CD14-positive monocyte (primary cell): ENCODE measurements around the gene ZDHHC14. TPM values are rescaled to one million over a fixed set of nuclear protein-coding genes. Genes with fewer than 3 reads are reported as not detected.

Experiments
- DNase-seq, 3 donors: peaks; one replicate each; pipeline ENCODE4 v3.0.0-alpha.2; 2011 to 2022
- H2AFZ ChIP-seq: 2 replicates; pipeline ENCODE4 v1.6.0; 2012; ENCODE audit warnings: mild to moderate bottlenecking, low read depth, low read length, inconsistent platforms; ENCODE audit not compliant: insufficient read depth, poor library complexity, severe bottlenecking
- H3K27ac ChIP-seq, 2 donors: 1 replicate in 1 of 2; 2 replicates in 1 of 2; pipeline ENCODE4 v1.5.1; 2012 to 2013; ENCODE audit warnings: low read length in 2 of 2, control low read depth in 1 of 2, inconsistent platforms in 1 of 2, low read depth in 1 of 2, mild to moderate bottlenecking in 1 of 2
- H3K27me3 ChIP-seq, 2 donors: one replicate each; pipeline versions ENCODE4 v1.6.0 to v1.6.1; 2011 to 2013; ENCODE audit warnings: low read length in 2 of 2; ENCODE audit not compliant: control insufficient read depth in 2 of 2, insufficient read depth in 2 of 2
- H3K36me3 ChIP-seq, 2 donors: replicated peaks in 1 of 2; 1 replicate in 1 of 2; 2 replicates in 1 of 2; pipeline versions ENCODE4 v1.5.1 to v1.6.1; 2012 to 2013; ENCODE audit warnings: low read length in 2 of 2, control low read depth in 1 of 2, inconsistent platforms in 1 of 2, mild to moderate bottlenecking in 1 of 2; ENCODE audit not compliant: insufficient read depth in 2 of 2, control insufficient read depth in 1 of 2
- H3K4me1 ChIP-seq, 2 donors: 1 replicate in 1 of 2; 2 replicates in 1 of 2; pipeline versions ENCODE4 v1.5.1 to v1.6.1; 2012 to 2013; ENCODE audit warnings: low read length in 2 of 2, control low read depth in 1 of 2, inconsistent platforms in 1 of 2, mild to moderate bottlenecking in 1 of 2, moderate library complexity in 1 of 2; ENCODE audit not compliant: insufficient read depth in 2 of 2, control insufficient read depth in 1 of 2
- H3K4me2 ChIP-seq: replicated peaks from 2 replicates; pipeline ENCODE3; 2012; ENCODE audit warnings: low read length, moderate library complexity, mild to moderate bottlenecking; ENCODE audit not compliant: poor library complexity, severe bottlenecking; ENCODE audit errors: extremely low read depth
- H3K4me3 ChIP-seq, 3 experiments: fragments of 200-600 bp in 1 of 3; sonication (generic) in 1 of 3; replicated peaks in 1 of 3; 1 replicate in 2 of 3; 2 replicates in 1 of 3; pipeline ENCODE4 v1.5.1; 2011 to 2013; ENCODE audit warnings: low read length in 3 of 3, mild to moderate bottlenecking in 3 of 3, control low read depth in 2 of 3, low read depth in 2 of 3, inconsistent platforms in 1 of 3, moderate library complexity in 1 of 3
- H3K79me2 ChIP-seq: 2 replicates; pipeline ENCODE4 v1.6.0; 2012; ENCODE audit warnings: mild to moderate bottlenecking, control low read depth, inconsistent platforms, low read length, moderate library complexity; ENCODE audit not compliant: insufficient read depth
- H3K9ac ChIP-seq: 2 replicates; pipeline ENCODE4 v1.6.0; 2017; ENCODE audit warnings: low read length, mild to moderate bottlenecking; ENCODE audit not compliant: insufficient read depth, poor library complexity, severe bottlenecking
- H3K9me3 ChIP-seq, 2 donors: replicated peaks in 1 of 2; 1 replicate in 1 of 2; 2 replicates in 1 of 2; pipeline versions ENCODE4 v1.5.1 to v1.6.1; 2012 to 2013; ENCODE audit warnings: low read length in 2 of 2, control low read depth in 1 of 2; ENCODE audit not compliant: control insufficient read depth in 1 of 2, insufficient read depth in 1 of 2
- H4K20me1 ChIP-seq: 2 replicates; pipeline ENCODE4 v1.6.0; 2012; ENCODE audit warnings: mild to moderate bottlenecking, low read length, control low read depth, moderate library complexity; ENCODE audit not compliant: insufficient read depth
- H3K27ac Mint-ChIP-seq, 7 donors: one replicate each; pipeline ENCODE4 v1.8.0; 2020; ENCODE audit warnings: mild to moderate bottlenecking in 7 of 7, mixed read lengths in 7 of 7, moderate library complexity in 6 of 7, inconsistent platforms in 2 of 7
- H3K27me3 Mint-ChIP-seq, 3 donors: one replicate each; pipeline ENCODE4 v1.8.0; 2021 to 2022; ENCODE audit warnings: low read depth in 3 of 3, mild to moderate bottlenecking in 3 of 3, mixed read lengths in 3 of 3, moderate library complexity in 3 of 3, inconsistent platforms in 1 of 3
- H3K36me3 Mint-ChIP-seq, 2 donors: one replicate each; pipeline ENCODE4 v1.8.0; 2020; ENCODE audit warnings: mixed read lengths in 2 of 2, inconsistent platforms in 1 of 2, mild to moderate bottlenecking in 1 of 2
- H3K4me1 Mint-ChIP-seq: one replicate; pipeline ENCODE4 v1.8.0; 2020; ENCODE audit warnings: mild to moderate bottlenecking, mixed read lengths
- H3K4me3 Mint-ChIP-seq, 2 donors: one replicate each; pipeline ENCODE4 v1.8.0; 2020; ENCODE audit warnings: mild to moderate bottlenecking in 2 of 2, mixed read lengths in 2 of 2, moderate library complexity in 1 of 2
- H3K9me3 Mint-ChIP-seq, 7 donors: one replicate each; pipeline ENCODE4 v1.8.0; 2020 to 2022; ENCODE audit warnings: mixed read lengths in 7 of 7, mild to moderate bottlenecking in 6 of 7, moderate library complexity in 6 of 7, inconsistent platforms in 2 of 7
- WGBS: methylation state at CpG from one replicate; pipeline ENCODE4 v1.1.5; 2013; ENCODE audit warnings: missing lambda C conversion rate; ENCODE audit not compliant: insufficient coverage; 5-methylcytosine and 5-hydroxymethylcytosine counted together
- intact Hi-C, 2 donors: fragments of 100-400 bp; cut with micrococcal nuclease; formaldehyde crosslinking; loops; one replicate each; pipeline versions ENCODE4 v1.15.0 to v1.15.1; 2023
- polyA plus RNA-seq, 3 donors: library from polyadenylated mRNA; depleted of rRNA in 1 of 3; unstranded in 2 of 3; stranded (reverse) in 1 of 3; fragments of 300-500 nt in 2 of 3; fragments of >200 nt in 1 of 3; fragmentation: Illumina TruSeq in 2 of 3; gene quantifications; 1 replicate in 2 of 3; 2 replicates in 1 of 3; pipeline ENCODE4 v1.2.3, GENCODE V29; 2012 to 2021
- TF ChIP-seq, protein P1 (sequence below): fragments of 200-600 bp; IDR thresholded peaks from one replicate; pipeline ENCODE4 v1.8.0; 2022; ENCODE audit warnings: antibody characterized with exemption, mild to moderate bottlenecking

ZDHHC14 gene
- polyA plus RNA-seq, 3 donors = 0.30 to 1.7 (median 0.93) TPM

DNA sequence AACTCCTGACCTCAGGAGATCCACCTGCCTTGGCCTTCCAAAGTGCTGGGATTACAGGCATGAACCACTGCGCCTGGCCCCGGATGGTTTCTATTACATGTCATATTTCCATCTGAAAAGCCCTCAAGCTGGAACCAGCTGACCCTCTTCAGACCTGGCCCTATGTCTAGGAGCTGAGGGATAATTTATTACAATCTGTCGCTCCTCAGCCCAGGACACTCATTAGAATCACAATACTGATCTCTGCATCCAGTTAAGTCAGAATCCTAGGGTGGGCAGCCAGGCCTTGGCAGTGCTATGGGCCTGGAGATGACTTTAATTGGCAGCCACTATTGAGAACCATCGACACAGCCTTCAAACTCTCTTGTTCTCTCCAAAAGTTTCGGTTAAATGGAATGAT is 279.4 kb downstream of the ZDHHC14 start:
- no peak overlapping the region for H3K27ac ChIP-seq
- no peaks in the 10 kb centered on the region for H3K9me3 ChIP-seq
- TF ChIP-seq, protein P1, sequence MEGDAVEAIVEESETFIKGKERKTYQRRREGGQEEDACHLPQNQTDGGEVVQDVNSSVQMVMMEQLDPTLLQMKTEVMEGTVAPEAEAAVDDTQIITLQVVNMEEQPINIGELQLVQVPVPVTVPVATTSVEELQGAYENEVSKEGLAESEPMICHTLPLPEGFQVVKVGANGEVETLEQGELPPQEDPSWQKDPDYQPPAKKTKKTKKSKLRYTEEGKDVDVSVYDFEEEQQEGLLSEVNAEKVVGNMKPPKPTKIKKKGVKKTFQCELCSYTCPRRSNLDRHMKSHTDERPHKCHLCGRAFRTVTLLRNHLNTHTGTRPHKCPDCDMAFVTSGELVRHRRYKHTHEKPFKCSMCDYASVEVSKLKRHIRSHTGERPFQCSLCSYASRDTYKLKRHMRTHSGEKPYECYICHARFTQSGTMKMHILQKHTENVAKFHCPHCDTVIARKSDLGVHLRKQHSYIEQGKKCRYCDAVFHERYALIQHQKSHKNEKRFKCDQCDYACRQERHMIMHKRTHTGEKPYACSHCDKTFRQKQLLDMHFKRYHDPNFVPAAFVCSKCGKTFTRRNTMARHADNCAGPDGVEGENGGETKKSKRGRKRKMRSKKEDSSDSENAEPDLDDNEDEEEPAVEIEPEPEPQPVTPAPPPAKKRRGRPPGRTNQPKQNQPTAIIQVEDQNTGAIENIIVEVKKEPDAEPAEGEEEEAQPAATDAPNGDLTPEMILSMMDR = no peak
- no peak overlapping the region for H3K4me3 Mint-ChIP-seq
- intact Hi-C loops = no loop called here
- H3K79me2 ChIP-seq = no peaks in the 10 kb centered on the region
- no peaks in the 10 kb centered on the region for H4K20me1 ChIP-seq
- H3K27ac Mint-ChIP-seq = peak overlapping the region in 1 of 7 donors; percentile 3
- H3K4me2 ChIP-seq = no peak overlapping the region
- H3K9ac ChIP-seq = no peak overlapping the region
- H3K4me1 Mint-ChIP-seq = no peaks in the 10 kb centered on the region
- no peaks in the 10 kb centered on the region for H3K4me1 ChIP-seq
- WGBS = 100% methylated on average over 1 of the region's 5 CpGs
- DNase-seq = no peak
- no peak overlapping the region for H2AFZ ChIP-seq
- peaks cover 0 to 3% (median 0%) of the 10 kb centered on the region in 3 donors for H3K27me3 Mint-ChIP-seq
- peaks cover 0 to 2% (median 0%) of the 10 kb centered on the region in 7 donors for H3K9me3 Mint-ChIP-seq
- H3K4me3 ChIP-seq = no peak overlapping the region
- H3K27me3 ChIP-seq = no peaks in the 10 kb centered on the region
- no peaks in the 10 kb centered on the region for H3K36me3 ChIP-seq
- peaks cover 3 to 9% of the 10 kb centered on the region in 2 donors for H3K36me3 Mint-ChIP-seq

DNA sequence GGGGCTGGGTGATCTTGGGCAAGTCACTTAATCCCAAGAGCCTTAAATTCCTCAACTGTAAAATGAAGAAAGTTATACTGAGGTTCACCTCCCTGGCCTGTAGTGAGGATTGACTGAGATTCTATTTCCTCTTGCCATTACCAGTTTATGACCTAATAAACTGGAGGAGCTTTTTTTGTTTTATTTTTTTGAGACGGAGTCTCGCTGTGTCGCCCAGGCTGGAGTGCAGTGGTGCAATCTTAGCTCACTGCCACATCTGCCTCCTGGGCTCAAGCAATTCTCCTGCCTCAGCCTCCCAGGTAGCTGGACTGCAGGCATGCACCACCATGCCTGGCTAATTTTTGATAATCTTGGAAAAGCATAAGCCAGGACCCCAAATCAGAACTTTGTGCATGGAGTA is 280.7 kb downstream of the ZDHHC14 start:
- no peak overlapping the region for H3K4me3 Mint-ChIP-seq
- peak overlapping the region in 1 of 7 donors; percentile 26 for H3K27ac Mint-ChIP-seq
- Histone ChIP-seq H3K4me3 (no peak overlapping the region), H3K79me2 (no peaks in the 10 kb centered on the region), H3K9ac (no peak overlapping the region), H3K36me3 (no peaks in the 10 kb centered on the region), H3K4me2 (no peak overlapping the region), H3K9me3 (no peaks in the 10 kb centered on the region), H3K27ac (no peak overlapping the region), H2AFZ (no peak overlapping the region), H4K20me1 (no peaks in the 10 kb centered on the region), H3K27me3 (no peaks in the 10 kb centered on the region), H3K4me1 (no peaks in the 10 kb centered on the region)
- peaks cover under 1 to 7% of the 10 kb centered on the region in 2 donors for H3K36me3 Mint-ChIP-seq
- no CpG with 5 or more reads among the region's 3 CpGs for WGBS
- intact Hi-C loops = no loop called here
- peaks cover 0 to 2% (median 0%) of the 10 kb centered on the region in 7 donors for H3K9me3 Mint-ChIP-seq
- TF ChIP-seq, protein P1 = no peak
- no peaks in the 10 kb centered on the region for H3K4me1 Mint-ChIP-seq
- H3K27me3 Mint-ChIP-seq = peaks cover 0 to 3% (median 0%) of the 10 kb centered on the region in 3 donors
- no peak for DNase-seq
